ENCODE measurements around the gene CLPTM1L.

Gene CLPTM1L

GRCh38 chr5:1268666-1269065 is 76.2 kb downstream of the CLPTM1L start:
- Histone ChIP-seq H3K9ac (ENCODE audit: insufficient read length) (no peak overlapping the region), H3K4me3 (no peak overlapping the region), H3K27ac (no peak overlapping the region), H3K9me3 (ENCODE audit: low read depth, low read length) (no peaks in the 10 kb centered on the region), H3K36me3 (ENCODE audit: insufficient read depth, low read length) (no peaks in the 10 kb centered on the region)
- TF ChIP-seq FOXP2 (optimal IDR thresholded peaks at IDR 0.05; ENCODE audit: control extremely low read depth, extremely low read length, insufficient read depth) (no peak), EZH2 (IDR thresholded peaks at IDR 0.05) (no peak), POLR2AphosphoS5 (IDR thresholded peaks at IDR 0.05; ENCODE audit: borderline replicate concordance, low read depth, low read length) (no peak)
- DNase-seq (ENCODE audit: low read depth, low spot score) = no peak

DNA sequence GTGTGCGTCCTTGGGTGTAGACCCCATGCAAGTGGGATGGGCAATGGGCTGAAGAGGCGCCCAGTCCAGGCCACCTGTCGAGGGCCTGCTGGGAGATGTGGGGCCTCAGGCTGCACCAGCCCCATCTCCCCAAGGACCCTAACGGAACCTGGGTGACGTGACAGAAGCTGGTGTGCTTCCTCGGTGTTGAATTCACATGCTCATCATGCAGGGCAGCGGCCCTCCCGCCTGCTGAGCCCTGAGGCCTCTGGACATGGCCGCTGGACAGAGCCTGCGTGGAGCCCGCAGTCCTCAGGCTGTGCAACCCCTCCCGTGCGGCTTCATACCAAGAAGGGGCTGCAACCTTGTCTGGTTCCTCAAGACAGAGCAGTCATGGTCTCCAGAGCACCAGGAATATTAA is 76.8 kb downstream of the CLPTM1L start:
- H3K9ac ChIP-seq (ENCODE audit: insufficient read length) = no peak overlapping the region
- no peak overlapping the region for H3K4me3 ChIP-seq
- no peaks in the 10 kb centered on the region for H3K36me3 ChIP-seq (ENCODE audit: insufficient read depth, low read length)
- TF ChIP-seq FOXP2 (optimal IDR thresholded peaks at IDR 0.05; ENCODE audit: control extremely low read depth, extremely low read length, insufficient read depth) = no peak
- no peak for DNase-seq (ENCODE audit: low read depth, low spot score)
- no peak overlapping the region for H3K27ac ChIP-seq
- no peaks in the 10 kb centered on the region for H3K9me3 ChIP-seq (ENCODE audit: low read depth, low read length)
